ENCODE results near the gene ACSS1. TPM values are rescaled to one million over a fixed set of nuclear protein-coding genes. Genes with fewer than 3 reads are reported as not detected.

ACSS1 gene
- total RNA-seq, 1 experiment from 2014 or later = 1.5 TPM

DNA sequence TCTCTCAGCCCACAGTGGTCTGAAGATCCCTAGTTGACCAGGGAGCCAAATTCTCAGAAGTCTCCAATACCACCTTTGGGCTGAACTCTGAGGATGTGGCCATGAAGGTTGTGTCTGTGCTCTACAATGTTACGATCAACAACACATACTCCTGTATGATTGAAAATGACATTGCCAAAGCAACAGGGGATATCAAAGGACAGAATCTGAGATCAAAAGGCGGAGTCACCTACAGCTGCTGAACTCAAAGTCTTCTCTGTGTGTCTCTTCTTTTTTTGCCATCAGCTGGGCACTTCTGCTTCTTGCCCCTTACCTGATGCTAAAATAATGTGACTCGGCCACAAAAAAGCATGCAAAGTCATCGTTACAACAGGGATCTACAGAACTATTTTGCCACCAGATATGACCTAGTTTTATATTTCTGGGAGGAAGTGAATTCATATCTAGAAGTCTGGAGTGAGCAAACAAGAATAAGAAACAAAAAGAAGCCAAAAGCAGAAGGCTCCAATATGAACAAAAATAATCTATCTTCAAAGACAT is 41.7 kb upstream of the ACSS1 start:
- no peaks in the 10 kb centered on the region for H3K36me3 Mint-ChIP-seq
- CTCF ChIA-PET = no interaction called here
- no peak overlapping the region for H3K4me3 Mint-ChIP-seq
- DNase-seq (ENCODE audit: low spot score) = no peak
- H3K27me3 Mint-ChIP-seq (ENCODE audit: low read depth) = no peaks in the 10 kb centered on the region; the same call in 1 of the 2 replicates
- ATAC-seq = no peak
- no peaks in the 10 kb centered on the region for H3K4me1 Mint-ChIP-seq
- no peak overlapping the region for H3K27ac Mint-ChIP-seq
- peaks cover 10% of the 10 kb centered on the region for H3K9me3 Mint-ChIP-seq
- TF ChIP-seq, protein P1, sequence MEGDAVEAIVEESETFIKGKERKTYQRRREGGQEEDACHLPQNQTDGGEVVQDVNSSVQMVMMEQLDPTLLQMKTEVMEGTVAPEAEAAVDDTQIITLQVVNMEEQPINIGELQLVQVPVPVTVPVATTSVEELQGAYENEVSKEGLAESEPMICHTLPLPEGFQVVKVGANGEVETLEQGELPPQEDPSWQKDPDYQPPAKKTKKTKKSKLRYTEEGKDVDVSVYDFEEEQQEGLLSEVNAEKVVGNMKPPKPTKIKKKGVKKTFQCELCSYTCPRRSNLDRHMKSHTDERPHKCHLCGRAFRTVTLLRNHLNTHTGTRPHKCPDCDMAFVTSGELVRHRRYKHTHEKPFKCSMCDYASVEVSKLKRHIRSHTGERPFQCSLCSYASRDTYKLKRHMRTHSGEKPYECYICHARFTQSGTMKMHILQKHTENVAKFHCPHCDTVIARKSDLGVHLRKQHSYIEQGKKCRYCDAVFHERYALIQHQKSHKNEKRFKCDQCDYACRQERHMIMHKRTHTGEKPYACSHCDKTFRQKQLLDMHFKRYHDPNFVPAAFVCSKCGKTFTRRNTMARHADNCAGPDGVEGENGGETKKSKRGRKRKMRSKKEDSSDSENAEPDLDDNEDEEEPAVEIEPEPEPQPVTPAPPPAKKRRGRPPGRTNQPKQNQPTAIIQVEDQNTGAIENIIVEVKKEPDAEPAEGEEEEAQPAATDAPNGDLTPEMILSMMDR (IDR thresholded peaks at IDR 0.05) = no peak
- TF ChIP-seq, protein P2, sequence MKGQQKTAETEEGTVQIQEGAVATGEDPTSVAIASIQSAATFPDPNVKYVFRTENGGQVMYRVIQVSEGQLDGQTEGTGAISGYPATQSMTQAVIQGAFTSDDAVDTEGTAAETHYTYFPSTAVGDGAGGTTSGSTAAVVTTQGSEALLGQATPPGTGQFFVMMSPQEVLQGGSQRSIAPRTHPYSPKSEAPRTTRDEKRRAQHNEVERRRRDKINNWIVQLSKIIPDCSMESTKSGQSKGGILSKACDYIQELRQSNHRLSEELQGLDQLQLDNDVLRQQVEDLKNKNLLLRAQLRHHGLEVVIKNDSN (CRISPR knock-in tag; IDR thresholded peaks at IDR 0.05) = no peak
- TF ChIP-seq, protein P3, sequence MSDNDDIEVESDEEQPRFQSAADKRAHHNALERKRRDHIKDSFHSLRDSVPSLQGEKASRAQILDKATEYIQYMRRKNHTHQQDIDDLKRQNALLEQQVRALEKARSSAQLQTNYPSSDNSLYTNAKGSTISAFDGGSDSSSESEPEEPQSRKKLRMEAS (CRISPR knock-in tag; IDR thresholded peaks at IDR 0.05) = no peak
- POLR2A ChIA-PET = no interaction called here

DNA sequence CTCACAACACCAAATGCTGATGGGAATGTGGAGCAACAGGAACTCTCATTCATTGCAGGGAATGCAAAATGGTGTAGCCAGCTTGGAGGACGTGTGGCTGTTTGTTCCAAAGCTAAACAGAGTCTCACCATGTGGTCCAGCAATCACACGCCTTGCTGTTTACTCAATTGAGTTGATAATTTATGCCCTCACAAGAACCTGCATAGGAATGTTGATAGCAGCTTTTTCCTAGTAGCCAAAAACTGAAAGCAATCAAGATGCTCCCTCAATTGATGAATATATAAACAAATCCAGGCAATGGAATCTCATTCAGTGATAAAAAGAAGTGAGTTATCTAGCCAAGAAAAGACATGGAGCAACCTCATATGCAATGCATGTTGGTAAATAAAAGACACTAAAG is 39.6 kb upstream of the ACSS1 start:
- Mint-ChIP-seq H3K4me3 (no peak overlapping the region), H3K27ac (no peak overlapping the region), H3K36me3 (no peaks in the 10 kb centered on the region), H3K4me1 (peaks cover 3% of the 10 kb centered on the region), H3K27me3 (ENCODE audit: low read depth) (no peaks in the 10 kb centered on the region; the same call in 1 of the 2 replicates), H3K9me3 (peaks cover 4% of the 10 kb centered on the region)
- DNase-seq (ENCODE audit: low spot score) (no peak), ATAC-seq (no peak)
- ChIA-PET POLR2A (no interaction called here), CTCF (no interaction called here)
- TF ChIP-seq, protein P4, sequence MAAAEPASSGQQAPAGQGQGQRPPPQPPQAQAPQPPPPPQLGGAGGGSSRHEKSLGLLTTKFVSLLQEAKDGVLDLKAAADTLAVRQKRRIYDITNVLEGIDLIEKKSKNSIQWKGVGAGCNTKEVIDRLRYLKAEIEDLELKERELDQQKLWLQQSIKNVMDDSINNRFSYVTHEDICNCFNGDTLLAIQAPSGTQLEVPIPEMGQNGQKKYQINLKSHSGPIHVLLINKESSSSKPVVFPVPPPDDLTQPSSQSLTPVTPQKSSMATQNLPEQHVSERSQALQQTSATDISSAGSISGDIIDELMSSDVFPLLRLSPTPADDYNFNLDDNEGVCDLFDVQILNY (CRISPR knock-in tag; IDR thresholded peaks at IDR 0.05) = no peak
- TF ChIP-seq NFYB (CRISPR knock-in tag; conservative IDR thresholded peaks at IDR 0.05; ENCODE audit: low read depth) = no peak
- TF ChIP-seq TP53 (CRISPR knock-in tag; IDR thresholded peaks at IDR 0.05) = no peak
- no peak for TF ChIP-seq TCF7 (CRISPR knock-in tag; IDR thresholded peaks at IDR 0.05; ENCODE audit: low read depth)
- TF ChIP-seq, protein P5, sequence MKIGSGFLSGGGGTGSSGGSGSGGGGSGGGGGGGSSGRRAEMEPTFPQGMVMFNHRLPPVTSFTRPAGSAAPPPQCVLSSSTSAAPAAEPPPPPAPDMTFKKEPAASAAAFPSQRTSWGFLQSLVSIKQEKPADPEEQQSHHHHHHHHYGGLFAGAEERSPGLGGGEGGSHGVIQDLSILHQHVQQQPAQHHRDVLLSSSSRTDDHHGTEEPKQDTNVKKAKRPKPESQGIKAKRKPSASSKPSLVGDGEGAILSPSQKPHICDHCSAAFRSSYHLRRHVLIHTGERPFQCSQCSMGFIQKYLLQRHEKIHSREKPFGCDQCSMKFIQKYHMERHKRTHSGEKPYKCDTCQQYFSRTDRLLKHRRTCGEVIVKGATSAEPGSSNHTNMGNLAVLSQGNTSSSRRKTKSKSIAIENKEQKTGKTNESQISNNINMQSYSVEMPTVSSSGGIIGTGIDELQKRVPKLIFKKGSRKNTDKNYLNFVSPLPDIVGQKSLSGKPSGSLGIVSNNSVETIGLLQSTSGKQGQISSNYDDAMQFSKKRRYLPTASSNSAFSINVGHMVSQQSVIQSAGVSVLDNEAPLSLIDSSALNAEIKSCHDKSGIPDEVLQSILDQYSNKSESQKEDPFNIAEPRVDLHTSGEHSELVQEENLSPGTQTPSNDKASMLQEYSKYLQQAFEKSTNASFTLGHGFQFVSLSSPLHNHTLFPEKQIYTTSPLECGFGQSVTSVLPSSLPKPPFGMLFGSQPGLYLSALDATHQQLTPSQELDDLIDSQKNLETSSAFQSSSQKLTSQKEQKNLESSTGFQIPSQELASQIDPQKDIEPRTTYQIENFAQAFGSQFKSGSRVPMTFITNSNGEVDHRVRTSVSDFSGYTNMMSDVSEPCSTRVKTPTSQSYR (CRISPR knock-in tag; IDR thresholded peaks at IDR 0.05) = no peak
- TF ChIP-seq NFE2L1 (CRISPR knock-in tag; IDR thresholded peaks at IDR 0.05) = no peak
- TF ChIP-seq, protein P6, sequence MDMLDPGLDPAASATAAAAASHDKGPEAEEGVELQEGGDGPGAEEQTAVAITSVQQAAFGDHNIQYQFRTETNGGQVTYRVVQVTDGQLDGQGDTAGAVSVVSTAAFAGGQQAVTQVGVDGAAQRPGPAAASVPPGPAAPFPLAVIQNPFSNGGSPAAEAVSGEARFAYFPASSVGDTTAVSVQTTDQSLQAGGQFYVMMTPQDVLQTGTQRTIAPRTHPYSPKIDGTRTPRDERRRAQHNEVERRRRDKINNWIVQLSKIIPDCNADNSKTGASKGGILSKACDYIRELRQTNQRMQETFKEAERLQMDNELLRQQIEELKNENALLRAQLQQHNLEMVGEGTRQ (CRISPR knock-in tag; IDR thresholded peaks at IDR 0.05) = no peak
- TF ChIP-seq, protein P7, sequence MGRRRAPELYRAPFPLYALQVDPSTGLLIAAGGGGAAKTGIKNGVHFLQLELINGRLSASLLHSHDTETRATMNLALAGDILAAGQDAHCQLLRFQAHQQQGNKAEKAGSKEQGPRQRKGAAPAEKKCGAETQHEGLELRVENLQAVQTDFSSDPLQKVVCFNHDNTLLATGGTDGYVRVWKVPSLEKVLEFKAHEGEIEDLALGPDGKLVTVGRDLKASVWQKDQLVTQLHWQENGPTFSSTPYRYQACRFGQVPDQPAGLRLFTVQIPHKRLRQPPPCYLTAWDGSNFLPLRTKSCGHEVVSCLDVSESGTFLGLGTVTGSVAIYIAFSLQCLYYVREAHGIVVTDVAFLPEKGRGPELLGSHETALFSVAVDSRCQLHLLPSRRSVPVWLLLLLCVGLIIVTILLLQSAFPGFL (CRISPR knock-in tag; IDR thresholded peaks at IDR 0.05; ENCODE audit: borderline replicate concordance) = no peak
- no peak for TF ChIP-seq ZNF138 (CRISPR knock-in tag; conservative IDR thresholded peaks at IDR 0.05)
- TF ChIP-seq ZNF121 (CRISPR knock-in tag; IDR thresholded peaks at IDR 0.05) = no peak
- TF ChIP-seq FOXP1 (CRISPR knock-in tag; IDR thresholded peaks at IDR 0.05; ENCODE audit: borderline replicate concordance) = no peak
- TF ChIP-seq OVOL2 (CRISPR knock-in tag; IDR thresholded peaks at IDR 0.05; ENCODE audit: borderline replicate concordance) = no peak
- TF ChIP-seq TEAD1 (CRISPR knock-in tag; IDR thresholded peaks at IDR 0.05) = no peak

Measured in WTC11 (cell line).